GM23338 (cell line): ENCODE results near the gene STAT3.
A peak's percentile ranks its signal among the peaks of the same experiment; 100 is the strongest.

ENCODE experiments used
- CTCF ChIP-seq, 2 experiments: fragments of 200-600 bp in 1 of 2; sonication (generic) in 1 of 2; conservative IDR thresholded peaks; 2 replicates each; pipeline versions ENCODE4 v1.5.1 to v1.6.1; 2016 to 2017; ENCODE audit warnings: antibody characterized with exemption in 2 of 2, low read depth in 2 of 2, mild to moderate bottlenecking in 2 of 2, moderate library complexity in 1 of 2
- POLR2AphosphoS5 ChIP-seq: IDR thresholded peaks from 2 replicates; pipeline ENCODE4 v1.6.1; 2016; ENCODE audit warnings: antibody characterized with exemption, low read depth
- REST ChIP-seq: IDR thresholded peaks from one replicate; pipeline ENCODE4 v1.6.1; 2018; ENCODE audit warnings: antibody characterized with exemption; ENCODE audit not compliant: unreplicated experiment

GRCh38 chr17:42276359-42276608, 112.0 kb downstream of the STAT3 start, which contains the start of gene STAT5B:
- TF ChIP-seq REST (no peak), CTCF (conservative IDR thresholded peaks at IDR 0.05; ENCODE audit: low read depth in 2 of 2) (no peak), POLR2AphosphoS5 (peak; percentile 52; the same call in 1 of the 2 replicates)
